Kidney tubule cell (primary cell): ENCODE data around the gene FZR1.
A peak's percentile ranks its signal among the peaks of the same experiment; 100 is the strongest.
"Not testable (repeated sequence)": the region's sequence is repeated elsewhere in the genome, so short reads cannot be mapped to it uniquely, and the experiment has no call there.

Experiments
- DNase-seq: peaks from one replicate; pipeline ENCODE4 v3.0.0-alpha.2; 2018; ENCODE audit warnings: low spot score

Gene FZR1

GRCh38 chr19:3496392-3497273, 9.5 kb upstream of the FZR1 start:
- DNase-seq = no peak

DNA sequence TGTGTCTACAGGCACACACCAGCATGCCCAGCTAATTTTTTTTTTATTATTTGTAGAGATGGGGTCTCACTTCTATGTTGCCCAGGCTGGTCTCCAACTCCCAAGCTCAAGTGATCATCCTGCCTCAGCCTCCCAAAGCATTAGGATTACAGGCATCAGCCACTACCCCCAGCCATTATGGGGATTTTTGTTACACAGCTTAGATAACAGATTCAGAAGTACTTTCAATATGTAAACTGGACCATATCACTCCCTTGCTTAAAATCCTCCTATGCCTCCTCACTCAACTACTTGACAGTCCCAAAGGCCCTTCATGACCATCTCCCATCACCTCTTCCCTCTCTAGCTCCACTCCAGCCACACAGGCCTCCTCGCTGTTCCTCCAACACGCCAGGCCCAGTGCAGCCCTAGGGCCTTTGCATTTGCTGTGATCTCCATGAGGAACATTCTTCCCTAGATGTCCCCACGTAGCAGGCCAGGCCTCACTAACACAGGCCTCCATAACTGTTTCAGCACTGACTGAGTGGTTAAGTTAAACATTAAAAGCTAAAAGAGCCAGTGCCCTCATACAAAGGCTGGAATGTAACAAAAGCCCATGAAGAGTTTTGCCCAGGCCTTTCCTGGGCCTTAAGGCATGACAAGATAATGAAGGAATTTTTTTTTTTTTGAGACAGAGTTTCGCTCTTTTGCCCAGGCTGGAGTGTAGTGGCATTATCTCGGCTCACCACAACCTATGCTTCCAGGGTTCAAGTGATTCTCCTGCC, 8.2 kb upstream of the FZR1 start:
- peak; percentile 79 for DNase-seq

DNA sequence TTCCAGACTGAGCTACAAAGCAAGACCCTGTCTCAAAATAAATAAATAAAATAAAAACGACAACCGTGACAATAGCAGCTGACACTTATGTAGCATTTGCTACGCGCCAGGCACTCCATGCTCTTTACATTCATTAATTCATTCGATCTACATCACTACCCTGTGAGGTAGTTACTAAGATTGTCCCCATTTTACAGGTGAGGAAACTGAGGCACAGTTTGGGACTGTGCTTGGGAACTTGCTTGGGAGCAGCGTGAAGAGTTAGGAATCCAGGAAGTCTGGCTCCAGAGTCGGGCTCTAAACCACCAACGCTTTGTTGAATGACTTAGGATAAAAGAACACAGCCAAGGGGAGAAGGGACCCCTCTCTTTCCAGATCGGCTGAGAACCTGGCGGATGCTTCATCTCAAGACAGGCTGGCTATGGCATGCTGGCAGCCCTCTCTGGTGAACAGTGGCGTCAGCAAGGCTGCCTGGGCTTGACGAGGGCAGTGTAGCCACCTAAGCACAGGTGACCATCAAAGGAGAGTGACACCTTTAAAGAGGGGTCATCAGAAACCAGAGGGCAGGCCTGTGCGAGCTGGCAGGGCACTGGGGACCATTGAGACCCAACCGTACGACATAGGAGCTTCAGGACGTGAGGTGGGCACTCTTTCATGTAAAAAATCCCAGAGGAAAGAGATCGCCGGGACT, 6.2 kb upstream of the FZR1 start:
- peak; percentile 51 for DNase-seq

DNA sequence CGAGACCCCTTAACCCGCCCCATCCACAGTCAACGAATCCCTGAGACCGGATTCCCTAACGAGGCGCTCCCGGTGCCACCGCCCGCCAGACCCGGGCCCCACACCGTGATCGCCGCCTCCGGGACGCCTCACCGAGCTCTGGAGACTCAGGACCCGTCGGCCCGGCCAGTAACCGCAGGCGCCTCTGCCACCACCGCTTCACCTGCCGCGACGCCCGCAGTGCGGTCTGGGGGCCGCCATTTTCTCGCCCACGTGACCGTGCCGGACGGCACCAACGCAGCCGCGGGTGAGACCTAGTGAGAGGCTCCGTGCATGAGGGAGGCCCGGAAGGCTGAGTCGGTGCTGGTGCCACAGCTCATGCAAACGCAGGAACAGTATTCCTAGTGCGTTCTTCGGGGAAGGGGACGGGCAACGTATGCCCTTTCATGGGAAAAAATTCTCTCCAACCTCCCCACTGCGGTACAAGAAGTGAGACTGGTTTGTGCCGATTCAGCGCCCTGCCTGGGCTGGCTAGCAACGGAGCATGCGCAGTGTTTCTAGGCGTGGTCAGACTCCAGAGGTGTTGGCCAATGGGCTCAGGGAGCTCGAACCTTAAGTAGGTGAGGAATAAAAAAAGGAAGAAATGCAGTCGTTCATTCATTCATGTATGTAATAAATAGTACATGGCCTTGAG, 5.5 kb upstream of the FZR1 start, which contains the start of gene DOHH:
Gene DOHH, minus strand, starts transcription at position 246 of the 673 bp plus-strand sequence. CDS start 3,860 bp downstream, outside the sequence.
- DNase-seq = peak; percentile 97

- DNase-seq = no peak
Observed at GRCh38 chr19:3501780-3502179, 4.3 kb upstream of the FZR1 start.

DNA sequence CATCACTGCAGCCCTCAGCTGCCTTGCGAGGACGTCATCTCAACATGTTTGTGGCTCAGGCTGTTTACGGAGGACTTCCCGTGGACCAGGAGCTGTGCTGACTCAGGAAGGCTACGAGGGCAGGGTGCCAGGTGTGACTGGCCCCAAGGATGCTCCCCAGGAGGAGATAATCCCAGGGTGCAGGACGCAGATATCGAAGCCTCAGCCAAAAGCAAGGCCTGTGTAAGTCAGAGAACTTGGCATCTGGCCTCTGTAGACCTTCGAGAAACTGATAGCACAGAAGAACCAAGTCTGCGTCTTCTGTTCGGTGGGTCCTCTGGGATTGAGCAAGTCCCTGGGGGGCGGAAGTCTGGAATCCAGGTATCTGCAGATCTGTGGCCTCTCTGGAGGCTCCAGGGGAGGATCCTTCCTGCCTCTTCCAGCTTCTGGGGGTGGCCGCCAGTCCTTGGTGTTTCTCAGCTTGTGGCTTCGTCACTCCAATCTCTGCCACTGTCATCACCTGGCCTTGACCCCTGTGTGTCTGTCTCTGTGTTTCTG, 3.0 kb upstream of the FZR1 start:
- DNase-seq = peak; percentile 23

GRCh38 chr19:3504735-3505134, 1.4 kb upstream of the FZR1 start:
- no peak for DNase-seq

GRCh38 chr19:3506384-3507340, 551 bp downstream of the FZR1 start:
- DNase-seq = peak; percentile 37

- DNase-seq = peak; percentile 30
Observed at GRCh38 chr19:3507371-3508120, 1.4 kb downstream of the FZR1 start.

- DNase-seq = not testable (repeated sequence)
Observed at GRCh38 chr19:3508121-3508661, 2.1 kb downstream of the FZR1 start.

DNA sequence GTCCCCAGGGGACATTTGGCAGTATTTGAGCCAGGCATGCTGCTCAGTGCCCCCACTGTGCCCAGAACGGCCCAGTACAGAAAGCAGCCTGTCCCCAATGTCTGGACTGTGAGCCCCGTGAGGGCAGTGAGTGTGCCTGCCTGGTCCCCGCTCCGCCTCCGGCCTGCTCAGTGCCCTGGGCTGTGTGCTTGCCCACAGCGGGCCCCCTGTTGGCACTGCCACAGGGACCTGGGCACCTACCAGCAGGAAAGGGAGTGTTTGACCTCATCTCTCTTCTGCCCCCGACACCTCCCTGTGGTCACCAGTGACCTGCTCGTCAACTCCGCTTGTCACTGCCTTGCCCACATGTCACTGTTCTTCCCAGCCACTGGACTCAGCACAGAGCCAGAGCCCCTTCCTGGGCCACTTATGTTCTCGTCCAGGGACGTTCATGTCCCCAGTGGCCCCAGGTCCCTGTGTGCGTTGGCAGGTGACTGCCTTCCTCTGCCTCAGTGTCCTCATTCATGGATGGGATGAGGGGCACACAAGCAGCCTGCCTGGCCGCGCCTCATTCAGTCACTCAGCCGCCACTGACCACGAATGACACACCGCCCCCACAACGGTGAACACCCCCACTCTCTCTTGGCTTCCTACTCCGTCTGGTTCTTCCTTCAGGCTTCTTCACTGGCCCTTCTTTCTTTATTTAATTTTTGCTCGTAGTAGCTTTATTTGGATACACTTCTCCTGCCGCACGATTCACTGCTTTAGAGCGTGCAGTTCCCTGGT, 2.8 kb downstream of the FZR1 start:
- DNase-seq = peak; percentile 39

- peak; percentile 88 for DNase-seq
Observed at GRCh38 chr19:3509566-3509989, 3.5 kb downstream of the FZR1 start.

DNA sequence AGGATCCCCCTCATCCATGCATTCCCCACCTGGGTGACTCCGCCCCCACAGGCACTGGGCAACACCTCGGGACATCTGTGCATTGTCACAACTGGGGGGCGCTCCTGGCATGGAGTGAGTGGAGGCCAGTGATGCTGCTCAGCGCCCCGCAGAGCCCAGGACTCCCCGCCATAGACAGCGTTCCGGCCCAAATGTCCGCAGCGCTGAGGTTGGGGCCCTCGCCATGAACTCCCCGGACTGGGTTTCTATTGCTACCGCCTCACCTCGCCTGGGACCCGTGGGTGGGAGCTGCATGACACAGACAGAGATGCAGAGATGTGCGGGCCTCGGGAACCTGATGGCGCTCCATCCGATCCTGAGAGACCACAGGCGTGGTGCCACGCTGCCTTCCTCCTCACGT, 4.6 kb downstream of the FZR1 start:
- DNase-seq = no peak

DNA sequence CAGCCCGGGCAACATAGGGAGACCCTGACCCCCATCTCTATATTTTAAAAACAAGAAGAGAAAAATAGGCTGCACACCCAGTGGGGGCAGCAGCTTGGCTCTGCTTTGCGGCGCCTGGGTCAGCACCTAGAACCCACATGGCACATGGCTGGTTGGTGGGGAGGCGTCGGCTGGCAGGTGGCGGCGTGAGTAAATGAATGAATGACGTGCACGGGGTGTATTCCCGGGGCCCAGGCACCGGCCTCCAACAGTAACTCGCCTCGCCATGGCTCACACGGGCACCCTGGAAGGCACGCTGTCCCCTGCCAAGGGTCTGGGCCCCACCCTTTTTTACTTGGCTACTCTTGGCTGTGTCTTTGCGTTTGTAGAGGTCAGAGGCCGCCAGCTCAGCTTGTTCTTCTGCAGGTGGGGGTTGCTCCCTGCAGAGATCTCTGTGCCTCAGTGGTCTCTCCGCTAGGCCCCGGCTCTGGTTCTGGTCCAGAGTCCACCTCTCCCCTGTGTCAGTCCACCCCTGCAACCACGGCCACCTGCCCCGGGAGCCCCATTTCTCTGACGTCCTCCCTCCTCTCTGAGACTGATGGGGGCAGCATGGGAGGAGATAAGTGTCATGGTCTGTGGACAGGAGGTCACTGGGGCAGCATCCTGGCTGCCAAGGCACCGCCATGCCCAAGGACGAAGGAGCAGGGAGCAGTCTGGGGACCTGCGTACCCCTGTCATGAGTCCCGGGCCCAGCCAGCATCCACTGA, 5.6 kb downstream of the FZR1 start:
- no peak for DNase-seq

DNA sequence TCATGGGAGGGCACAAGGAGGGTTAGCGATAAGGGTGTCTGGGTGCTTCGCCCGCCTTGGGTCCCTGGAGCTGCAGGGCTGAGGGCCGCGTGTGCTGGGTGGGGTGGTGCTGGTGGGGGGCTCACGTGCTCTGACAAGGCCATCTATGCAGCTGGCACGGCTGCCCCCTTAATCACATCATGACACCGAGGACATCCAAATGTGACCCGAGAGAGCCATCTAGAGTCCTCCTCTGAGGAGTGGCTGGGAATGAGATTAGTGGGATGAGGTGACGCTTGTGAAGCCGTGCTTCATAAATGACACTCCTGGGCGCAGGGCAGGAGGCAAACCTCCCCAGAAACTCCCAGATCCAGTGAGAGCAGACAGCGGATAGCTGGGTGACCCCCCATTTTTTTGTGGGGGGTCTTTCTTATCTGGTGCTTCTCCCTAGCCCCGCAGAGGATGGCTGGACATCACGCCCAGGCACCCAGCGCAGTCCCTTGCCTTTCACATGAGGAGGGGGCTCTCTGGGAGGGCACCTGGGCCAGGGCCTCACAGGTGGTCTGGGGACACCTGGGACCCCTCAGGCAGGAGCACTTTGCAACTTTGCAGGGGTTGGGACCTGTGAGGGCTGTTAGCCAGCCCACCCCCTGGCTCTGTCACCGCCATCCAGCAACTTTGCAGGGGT, 6.6 kb downstream of the FZR1 start:
- DNase-seq = no peak

DNA sequence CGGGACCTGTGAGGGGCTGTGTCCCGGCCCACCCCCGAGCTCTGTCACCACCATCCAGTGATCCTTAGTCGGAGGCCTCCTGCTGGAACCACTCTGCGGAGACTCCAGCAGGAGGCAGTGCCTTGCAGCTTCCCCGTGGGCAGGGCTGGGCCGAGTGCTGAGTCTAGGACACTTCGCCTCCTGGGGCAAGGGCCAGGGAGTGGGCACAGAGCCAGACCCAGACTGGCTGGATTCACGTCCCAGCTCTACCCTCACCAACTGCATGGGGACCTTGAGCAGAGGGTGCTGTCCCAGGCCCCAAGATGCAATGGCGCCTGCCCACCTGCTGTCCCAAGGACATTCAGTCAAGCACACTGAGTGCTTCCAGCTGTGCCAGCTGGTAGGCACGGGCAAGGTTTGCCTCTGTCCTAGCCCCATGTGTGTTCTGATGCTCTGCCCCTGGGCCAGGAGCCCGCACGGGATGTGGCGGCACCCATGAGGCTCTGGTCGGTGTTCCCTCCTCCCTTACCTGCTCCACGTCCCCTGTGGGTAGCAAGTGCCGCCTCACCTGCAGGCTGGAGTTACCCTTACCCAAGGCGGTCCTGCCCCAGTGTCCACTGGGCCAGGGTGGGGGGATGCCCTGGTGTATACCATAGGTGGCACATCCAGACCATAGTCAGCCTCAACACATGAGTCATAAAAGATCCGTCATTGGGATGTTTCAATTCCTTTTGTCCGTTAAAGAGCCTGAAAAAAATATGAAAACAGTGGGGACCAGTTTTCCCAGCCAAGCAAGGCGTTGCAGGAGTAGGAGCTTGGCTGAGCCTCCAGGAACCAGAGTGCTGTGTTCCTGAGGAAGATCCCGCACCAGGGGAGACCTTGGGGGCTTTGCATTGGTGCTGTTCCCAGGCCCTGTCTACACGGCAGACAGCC, 7.4 kb downstream of the FZR1 start:
- no peak for DNase-seq
